Measurements from ENCODE around the gene HSBP1L1. TPM values are rescaled to one million over a fixed set of nuclear protein-coding genes. Genes with fewer than 3 reads are reported as not detected.

Gene HSBP1L1
- total and polyA plus RNA-seq, 2 of the 8 experiments (the other 6 are each of a cell fraction or from before 2014, with no cell fraction given) = 1.0 to 1.3 TPM

Other genes starting within 250 kb of the HSBP1L1 start
- 0.19 TPM in 1 of 2 replicates, not detected in the other for gene KCNG2, start 166.7 kb upstream of the HSBP1L1 start, total RNA-seq (2021; fragmentation: NEBNext Ultra II Directional; extraction: Animal tissue kit (Norgen Biotek cat#: 25700))
- 0.71 and 0.74 TPM in 2 replicates for gene KCNG2, start 166.7 kb upstream of the HSBP1L1 start, polyA plus RNA-seq (2011; rRNA removed)
- 11.6 and 15.0 TPM in 2 replicates for gene SLC66A2, start 13.0 kb upstream of the HSBP1L1 start, total RNA-seq (2021; fragmentation: NEBNext Ultra II Directional; extraction: Animal tissue kit (Norgen Biotek cat#: 25700))
- gene SLC66A2, start 13.0 kb upstream of the HSBP1L1 start, polyA plus RNA-seq (2011; rRNA removed) = 18.9 and 27.7 TPM in 2 replicates
- gene TXNL4A, start 23.9 kb downstream of the HSBP1L1 start, total RNA-seq (2021; fragmentation: NEBNext Ultra II Directional; extraction: Animal tissue kit (Norgen Biotek cat#: 25700)) = 160 and 169 TPM in 2 replicates
- 181 and 197 TPM in 2 replicates for gene TXNL4A, start 23.9 kb downstream of the HSBP1L1 start, polyA plus RNA-seq (2011; rRNA removed)
- gene RBFA, start 69.8 kb downstream of the HSBP1L1 start, total RNA-seq (2021; fragmentation: NEBNext Ultra II Directional; extraction: Animal tissue kit (Norgen Biotek cat#: 25700)) = 27.6 and 29.5 TPM in 2 replicates
- 18.5 and 19.2 TPM in 2 replicates for gene RBFA, start 69.8 kb downstream of the HSBP1L1 start, polyA plus RNA-seq (2011; rRNA removed)
- 61.1 and 61.6 TPM in 2 replicates for gene ADNP2, start 144.6 kb downstream of the HSBP1L1 start, total RNA-seq (2021; fragmentation: NEBNext Ultra II Directional; extraction: Animal tissue kit (Norgen Biotek cat#: 25700))
- 25.1 and 28.5 TPM in 2 replicates for gene ADNP2, start 144.6 kb downstream of the HSBP1L1 start, polyA plus RNA-seq (2011; rRNA removed)